HG03378 (cell line): ENCODE data around the gene ZNF354C.
"Not testable (repeated sequence)": the region's sequence is repeated elsewhere in the genome, so short reads cannot be mapped to it uniquely, and the experiment has no call there.

Experiments used
- ATAC-seq: cut with Tn5 transposase; IDR thresholded peaks from one replicate; pipeline ENCODE4 v1.9.1; 2021; ENCODE audit warnings: mild to moderate bottlenecking, moderate library complexity; ENCODE audit not compliant: unreplicated experiment

The ZNF354C gene

DNA sequence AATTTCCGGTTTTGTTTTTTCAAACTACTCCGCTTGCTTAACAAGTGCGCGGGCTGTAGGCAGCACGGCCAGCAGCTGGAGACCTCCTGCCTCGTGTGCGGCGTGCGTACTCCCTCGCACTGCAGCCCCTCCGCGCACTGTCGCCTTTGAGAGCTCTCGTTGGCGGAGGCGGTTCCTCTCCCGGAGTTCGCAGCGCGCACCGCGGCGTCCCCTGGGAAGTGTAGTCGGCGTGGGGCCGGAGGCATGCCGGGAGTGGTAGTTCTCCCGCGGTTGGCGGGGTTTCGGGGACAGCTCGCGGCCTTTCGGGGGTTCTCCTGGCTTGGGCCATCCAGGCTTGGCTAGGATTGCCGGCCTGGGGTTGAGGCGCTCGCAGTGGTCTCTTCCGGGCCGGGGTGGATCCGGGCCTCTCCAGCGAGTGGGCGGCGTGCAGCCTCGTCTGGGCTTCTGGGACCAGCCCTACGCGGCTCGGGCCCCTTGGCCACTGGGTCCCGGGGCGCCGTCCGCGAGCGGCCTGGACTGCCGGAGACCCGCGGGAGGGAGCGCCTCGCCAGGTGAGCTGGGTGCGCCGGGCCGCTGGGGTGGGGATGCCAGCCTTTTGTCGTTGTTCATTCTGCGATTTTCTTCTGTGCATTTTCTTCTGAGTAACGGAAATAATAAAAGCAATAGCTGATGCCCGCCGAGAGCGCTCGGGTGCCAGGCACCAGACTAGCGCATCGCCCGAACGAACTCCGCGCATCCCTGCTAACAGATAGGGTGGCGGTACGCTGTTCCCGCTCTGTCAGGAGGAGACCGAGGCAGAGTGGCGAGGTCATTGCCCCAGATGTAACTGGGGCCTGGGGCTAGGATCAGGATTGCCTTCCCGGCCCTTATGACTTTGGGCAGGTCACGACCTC, at the start of gene ZNF354C:
Gene ZNF354C (plus strand): TSS at position 258 of the 893 bp plus-strand sequence. CDS start 1,696 bp downstream, outside the sequence.
- peak; percentile 59 for ATAC-seq

DNA sequence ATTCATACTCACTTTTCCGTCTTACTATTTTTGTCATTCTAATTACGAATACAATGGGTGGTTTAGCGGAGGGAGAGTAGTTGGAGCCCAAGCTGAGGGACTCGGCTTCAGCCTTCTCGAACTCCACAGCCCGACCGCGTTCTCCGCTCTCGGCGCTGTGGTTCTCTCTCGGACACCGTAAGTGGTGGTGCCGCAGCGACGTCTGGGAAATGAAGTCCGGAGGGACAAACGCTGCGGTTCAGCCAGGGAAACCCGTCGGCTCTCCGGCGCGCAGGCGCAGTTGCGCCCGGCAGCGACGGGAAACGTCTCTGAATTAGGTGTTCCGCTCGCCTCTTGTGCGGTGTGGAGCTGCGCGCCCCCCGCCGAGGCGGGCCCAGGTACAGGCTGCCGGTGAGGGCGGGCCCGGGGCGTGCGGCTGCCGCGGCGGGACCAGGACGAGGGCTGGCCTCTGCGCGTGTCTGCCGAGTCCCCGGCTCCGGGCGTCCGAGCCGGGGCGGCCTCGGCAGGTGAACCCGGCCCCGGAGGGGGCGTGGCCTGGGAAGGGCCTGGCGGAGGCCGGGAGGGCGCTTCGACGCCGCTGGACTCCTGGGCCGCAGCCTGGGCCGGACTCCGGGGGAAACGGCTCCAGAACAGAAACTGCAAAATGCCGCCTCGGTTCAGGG, 36.5 kb upstream of the ZNF354C start, which contains the start of gene ZNF879:
Gene ZNF879 (plus strand): TSS at position 277 of the 662 bp plus-strand sequence. CDS start 1,201 bp downstream, outside the sequence.
- ATAC-seq = peak; percentile 87

DNA sequence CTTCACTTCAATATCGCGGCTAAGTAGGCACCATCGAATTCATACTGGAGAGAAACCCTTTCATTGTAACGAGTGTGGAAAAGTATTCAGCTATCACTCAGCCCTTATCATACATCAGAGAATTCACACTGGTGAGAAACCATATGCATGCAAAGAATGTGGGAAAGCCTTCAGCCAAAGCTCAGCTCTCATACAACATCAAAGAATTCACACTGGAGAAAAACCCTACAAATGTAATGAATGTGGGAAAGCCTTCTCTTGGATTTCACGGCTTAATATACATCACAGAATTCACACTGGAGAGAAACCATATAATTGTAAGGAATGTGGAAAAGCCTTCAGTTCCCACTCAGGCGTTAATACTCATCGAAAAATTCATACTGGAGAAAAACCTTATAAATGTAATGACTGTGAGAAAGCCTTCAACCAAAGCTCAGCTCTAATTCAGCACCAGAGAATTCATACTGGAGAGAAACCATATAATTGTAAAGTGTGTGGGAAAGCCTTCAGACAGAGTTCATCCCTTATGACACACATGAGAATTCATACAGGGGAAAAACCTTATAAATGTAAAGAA, 27.1 kb upstream of the ZNF354C start:
- no peak for ATAC-seq

DNA sequence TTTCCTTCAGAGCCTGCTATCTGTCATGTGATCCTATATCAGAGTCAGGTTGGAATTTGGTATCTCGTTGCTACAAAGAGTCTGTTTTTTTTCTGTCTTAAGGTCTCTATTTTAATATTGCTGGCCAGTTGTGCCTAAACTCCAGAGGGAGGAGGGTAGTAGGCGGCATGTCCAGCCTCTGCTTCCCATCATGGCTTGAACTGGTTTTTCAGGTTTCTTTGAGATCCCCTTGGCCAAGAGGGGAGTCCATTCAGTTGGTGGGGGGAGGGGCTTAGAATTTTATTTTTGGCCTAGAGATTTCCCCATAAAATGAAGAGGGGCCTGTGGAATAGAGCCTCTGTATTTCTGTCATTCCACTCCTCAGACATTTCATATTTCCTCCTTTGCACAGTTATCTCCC, 15.4 kb upstream of the ZNF354C start:
- no peak for ATAC-seq

DNA sequence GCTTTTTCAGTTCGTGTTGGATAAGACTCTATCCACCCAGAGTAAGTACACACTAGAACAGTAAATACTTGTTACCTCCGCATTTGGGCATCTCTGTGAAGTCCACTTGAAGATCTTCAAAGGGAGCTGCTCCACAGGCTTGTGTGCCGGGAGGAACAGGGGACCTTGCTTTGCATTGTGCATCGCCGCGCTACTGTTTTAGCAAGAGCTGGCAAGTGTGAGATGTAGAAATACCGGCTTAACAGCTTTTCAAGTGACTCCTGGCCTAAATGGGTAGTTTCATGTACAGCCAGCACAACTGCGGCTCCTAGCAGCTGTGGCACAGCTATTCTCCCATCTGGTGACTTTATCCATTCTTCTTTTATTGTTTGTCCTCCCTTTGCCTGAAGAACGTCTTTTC, 8.4 kb upstream of the ZNF354C start:
- ATAC-seq = no peak

DNA sequence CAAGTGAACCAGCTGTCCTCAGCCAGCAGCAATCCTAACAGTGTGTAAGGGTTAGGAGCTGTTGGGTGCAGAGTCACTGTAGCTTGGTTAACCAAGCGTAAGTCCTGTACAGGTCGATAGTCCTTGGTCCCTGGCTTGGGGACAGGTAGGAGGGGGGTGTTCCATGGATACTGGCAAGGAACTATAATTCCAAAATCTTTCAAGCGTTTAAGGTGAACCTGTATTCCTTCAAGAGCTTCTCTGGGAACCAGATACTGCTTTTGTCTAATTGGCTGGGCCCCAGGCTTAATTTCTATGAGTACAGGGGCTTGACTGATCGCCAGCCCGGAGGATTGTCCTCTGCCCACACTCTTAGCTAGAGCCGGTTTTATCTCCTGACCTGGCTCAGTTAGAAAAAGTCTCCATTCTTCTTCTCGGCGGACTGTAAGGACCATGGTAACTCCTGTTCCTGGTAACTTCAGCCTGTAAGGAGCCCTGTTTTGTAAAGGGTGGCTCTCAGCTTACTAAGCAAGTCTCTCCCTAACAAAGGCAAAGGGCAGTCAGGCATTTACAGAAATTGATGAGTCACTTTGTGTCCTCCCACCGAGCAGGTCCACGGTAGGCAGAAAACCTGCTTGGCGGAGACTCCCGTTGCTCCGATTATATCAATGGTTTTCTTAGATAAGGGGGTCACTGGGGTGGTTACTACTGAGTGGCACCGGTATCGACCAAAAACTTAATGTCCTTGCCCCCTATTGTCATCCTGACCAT, 6.0 kb upstream of the ZNF354C start:
- ATAC-seq = no peak

DNA sequence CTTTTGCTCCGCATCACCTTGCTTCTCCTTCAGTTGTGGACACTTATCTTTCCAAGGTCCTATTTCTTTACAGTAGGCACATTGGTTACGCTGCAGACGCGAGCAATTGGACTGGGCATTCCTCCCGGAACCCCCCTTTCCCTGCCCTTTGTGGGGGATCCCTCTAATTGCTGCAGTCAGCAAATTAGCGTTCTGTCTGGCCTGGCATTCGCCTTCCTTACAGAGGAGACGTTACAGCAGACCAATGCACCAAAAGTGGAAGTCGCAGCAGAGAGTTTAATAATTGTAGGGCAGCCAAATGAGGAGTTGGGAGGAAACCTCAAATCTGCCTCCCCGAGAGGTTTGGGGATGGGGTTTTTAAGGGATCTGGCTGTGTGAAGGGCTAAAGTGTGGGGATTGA, 5.3 kb upstream of the ZNF354C start:
- ATAC-seq = no peak

DNA sequence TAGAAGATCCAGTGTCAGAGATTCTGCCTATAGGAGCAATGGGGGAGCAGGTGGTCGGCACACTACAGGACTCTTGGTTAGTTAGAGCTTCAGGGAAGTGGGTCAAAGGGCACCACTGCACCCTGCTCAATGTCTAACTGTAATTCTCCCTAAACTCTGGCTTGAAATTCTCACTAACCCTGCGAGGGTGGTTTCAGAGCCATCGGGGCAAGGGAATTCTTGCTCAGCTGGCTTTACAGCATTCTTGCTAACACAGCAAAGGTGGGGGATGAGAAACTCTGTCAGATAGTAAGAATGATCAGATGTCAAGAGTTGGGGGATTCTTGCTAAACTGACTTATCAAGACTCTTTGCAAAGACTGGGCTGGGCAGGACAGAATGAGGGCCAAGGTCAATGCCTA, 4.7 kb upstream of the ZNF354C start:
- no peak for ATAC-seq

DNA sequence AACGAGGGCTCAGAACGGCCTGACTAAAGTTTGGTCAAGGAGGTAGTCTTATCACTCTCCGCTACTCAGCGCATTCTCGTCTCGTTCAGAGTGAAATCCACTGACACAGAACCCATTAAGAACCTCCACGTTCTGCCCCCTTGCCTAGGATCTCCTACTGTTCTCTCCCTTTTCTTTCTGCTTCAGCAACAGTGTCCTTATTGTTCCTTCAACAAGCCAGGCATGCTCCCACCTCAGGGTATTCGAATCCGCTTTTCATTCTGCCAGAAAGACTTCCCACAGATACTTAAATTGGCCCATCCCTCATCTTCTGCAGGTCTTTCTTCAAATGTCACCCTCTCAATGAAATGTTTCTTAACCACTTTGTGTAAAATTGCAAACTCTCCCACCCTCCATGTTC, 4.3 kb upstream of the ZNF354C start:
- ATAC-seq = no peak

DNA sequence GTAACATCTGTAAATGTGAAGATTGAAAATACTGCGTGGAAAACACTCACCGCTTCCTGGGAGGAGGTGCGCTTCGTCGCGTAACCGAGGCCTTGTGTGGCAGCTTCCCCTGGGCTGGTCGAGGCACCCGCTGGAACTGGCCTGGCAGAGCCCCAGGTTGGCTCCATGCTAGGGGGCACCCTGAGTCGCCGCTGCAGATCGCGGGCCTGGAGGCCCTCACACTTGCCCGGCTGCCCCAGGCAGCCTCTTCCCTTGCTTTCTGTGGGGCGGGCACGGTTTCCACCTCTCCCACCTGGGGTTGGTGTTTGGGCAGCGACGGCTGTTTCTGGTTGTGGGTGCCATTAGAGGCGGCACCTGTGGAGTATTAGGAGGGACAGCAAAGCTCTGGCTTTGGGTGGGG, 852 bp downstream of the ZNF354C start:
- ATAC-seq = no peak

DNA sequence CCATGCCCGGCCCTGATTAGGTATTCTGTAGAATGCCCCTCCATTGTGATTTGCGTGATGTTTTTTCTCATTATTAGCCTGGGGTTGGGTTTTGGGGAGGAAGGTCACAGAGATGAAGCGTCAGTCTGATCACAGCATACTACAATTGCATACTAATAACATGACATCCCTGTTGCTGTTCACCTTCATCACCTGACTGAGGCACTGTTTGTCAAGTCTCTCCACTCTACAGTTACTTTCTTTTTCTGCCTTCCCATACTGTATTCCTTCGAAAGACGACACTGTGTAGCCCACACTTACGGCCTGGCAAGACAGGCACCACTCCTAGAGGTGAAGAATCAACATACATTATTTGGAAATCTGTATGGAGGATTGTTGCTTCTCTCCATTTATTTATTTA, 5.5 kb downstream of the ZNF354C start:
- no peak for ATAC-seq

DNA sequence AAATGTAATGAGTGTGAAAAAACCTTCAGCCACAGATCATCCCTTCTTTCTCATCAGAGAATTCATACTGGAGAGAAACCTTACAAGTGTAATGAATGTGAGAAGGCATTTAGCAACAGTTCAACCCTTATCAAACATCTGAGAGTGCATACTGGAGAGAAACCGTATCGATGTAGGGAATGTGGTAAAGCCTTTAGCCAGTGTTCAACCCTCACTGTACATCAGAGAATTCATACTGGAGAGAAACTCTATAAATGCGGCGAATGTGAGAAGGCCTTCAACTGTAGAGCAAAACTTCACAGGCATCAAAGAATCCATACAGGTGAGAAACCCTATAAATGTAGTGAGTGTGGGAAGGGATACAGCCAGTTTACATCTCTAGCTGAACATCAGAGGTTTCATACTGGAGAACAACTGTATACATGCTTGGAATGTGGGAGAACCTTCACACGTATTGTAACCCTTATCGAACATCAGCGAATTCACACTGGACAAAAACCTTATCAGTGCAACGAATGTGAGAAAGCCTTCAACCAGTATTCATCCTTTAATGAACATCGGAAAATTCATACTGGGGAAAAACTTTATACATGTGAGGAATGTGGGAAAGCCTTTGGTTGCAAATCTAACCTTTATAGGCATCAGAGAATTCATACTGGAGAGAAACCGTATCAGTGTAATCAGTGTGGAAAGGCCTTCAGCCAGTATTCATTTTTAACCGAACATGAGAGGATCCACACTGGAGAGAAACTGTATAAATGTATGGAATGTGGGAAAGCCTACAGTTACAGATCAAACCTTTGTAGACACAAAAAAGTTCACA, 19.2 kb downstream of the ZNF354C start:
- no peak for ATAC-seq

DNA sequence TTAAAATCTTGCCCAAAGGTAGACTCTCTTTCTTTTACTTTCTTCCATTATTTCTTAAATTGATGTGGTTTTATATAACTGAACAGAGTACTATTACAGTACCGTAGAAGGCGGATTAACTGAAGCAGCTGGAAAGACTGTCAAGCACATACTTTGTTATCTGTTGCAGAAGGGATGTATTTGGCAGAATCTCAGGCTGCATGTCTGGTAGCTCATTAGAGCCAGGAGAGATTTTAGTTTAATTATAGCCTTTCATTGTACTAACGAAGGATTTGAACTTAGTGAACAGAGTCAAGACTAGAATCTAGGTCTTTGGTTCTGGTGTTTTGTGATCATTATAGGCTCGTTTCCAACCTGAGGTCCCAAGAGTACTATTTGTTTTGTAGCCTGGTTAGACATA, 20.6 kb downstream of the ZNF354C start:
- no peak for ATAC-seq

DNA sequence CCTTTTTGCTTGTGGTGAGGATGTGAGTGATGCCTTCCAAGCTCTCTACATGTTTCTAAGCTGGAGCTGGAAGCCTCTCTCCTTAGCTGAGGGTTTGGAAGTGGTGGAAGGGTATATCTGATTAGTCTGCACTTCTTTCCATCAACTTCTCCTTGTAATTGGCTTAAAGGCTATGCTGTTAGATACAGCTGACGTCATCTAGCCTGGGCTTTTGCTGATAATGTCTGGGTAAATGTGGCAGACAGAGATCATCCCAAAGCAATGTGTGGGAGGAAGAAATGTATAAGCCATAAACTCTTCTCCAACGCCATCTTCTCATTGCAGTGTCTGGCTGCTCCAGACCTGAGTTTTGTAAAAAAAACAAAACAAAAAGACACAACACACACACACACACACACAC, 29.3 kb downstream of the ZNF354C start:
- no peak for ATAC-seq

DNA sequence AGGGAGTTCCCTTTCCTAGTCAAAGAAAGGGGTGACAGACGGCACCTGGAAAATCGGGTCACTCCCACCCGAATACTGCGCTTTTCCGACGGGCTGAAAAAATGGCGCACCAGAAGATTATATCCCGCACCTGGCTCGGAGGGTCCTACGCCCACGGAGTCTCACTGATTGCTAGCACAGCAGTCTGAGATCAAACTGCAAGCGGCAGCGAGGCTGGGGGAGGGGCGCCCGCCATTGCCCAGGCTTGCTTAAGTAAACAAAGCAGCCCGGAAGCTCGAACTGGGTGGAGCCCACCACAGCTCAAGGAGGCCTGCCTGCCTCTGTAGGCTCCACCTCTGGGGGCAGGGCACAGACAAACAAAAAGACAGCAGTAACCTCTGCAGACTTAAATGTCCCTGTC, 41.1 kb downstream of the ZNF354C start:
- not testable (repeated sequence) for ATAC-seq

DNA sequence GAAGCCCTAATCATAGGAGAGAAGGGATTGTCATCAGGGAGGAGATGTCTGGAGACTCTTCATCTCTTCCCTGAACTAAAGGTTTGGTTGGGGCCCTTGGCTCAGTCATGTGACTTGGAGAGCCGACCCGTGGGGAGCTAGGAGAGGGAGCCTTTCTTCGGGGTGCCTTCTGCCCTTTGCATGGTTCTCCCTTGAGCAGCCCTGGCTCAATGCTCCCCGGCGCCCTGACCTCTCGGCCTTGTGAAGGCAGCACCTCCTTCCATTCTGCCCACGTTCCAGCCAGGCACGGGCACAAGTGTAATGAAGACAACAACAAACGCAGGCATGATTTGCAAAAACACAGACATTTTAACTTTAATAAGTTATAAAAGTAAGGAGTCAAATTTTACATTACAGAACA, 50.4 kb downstream of the ZNF354C start:
- ATAC-seq = no peak

DNA sequence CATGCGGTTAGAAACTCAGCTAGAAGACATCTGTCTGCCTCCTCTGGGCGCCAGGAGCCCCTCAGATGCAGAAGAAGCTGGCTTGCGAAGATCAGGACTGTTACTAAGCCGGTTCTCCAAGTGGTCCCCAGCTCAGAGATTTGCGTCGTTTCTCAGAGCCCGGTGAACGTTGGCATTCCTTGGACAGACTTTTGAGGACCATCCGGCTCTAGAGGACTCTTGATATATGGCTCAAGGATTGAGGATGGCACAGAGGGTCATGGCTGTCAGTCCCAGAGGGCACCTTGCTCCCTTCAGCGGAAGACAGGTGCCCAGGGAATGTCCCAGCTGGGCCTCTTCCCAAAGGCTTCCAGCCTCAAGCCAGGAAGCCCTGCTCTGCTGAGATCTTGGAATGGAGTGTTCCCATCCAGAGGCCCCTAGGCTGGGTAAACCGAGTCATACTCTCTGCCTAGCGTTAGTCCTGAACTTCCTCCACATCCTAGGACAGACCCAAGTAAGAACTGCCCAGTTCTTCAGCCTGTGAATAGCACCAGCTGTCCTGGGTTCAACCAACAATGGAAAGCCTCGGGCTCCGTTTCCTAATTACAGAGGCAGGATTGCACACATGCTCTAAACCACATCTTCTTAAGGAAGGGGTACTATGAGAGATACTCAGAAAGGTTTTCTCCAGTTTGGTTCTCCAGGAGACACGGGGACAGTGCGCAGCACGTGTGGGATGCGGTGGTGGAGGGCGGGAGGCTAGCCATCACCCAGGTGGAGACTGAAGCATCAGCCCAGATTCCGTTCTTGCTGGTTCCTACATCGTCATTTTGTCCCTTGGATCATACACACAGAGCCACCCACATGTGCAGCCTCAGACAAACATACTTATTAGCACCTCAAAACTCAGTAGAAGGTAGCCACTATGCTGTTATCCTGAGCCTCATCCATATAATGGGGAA, 51.4 kb downstream of the ZNF354C start:
- ATAC-seq = no peak

DNA sequence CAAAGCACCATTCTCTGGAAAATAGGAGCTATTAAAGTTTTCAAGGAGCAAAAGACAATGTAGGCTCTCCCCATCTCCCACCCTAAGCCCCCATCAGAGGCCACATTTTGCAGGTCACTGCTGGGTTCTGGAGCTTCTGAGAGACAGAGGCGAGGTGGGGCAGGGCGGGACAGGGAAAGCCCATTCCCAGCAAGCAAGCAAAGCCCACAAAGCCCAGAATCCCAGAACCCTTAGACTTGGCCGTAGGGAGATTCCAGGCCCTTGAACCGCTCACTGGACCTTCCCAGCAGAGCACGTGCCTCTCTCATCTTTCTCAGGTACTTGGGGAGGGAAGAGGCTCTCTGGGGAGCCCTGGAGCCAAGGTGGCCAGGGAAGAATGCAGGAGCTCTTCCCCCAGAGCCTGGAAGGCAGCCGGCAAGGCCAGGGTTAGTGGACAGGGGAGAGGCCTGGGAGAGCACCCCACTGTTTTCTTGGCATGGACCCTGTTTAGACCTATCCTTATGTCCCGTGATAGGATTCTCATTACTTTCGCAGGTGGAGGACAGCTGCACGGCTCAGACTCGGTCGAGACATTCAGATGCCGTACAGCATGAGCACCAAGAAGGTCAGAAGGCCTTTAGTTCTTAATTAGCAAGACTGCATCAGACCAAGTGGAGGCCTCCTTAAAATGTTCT, 52.4 kb downstream of the ZNF354C start:
- ATAC-seq = no peak

DNA sequence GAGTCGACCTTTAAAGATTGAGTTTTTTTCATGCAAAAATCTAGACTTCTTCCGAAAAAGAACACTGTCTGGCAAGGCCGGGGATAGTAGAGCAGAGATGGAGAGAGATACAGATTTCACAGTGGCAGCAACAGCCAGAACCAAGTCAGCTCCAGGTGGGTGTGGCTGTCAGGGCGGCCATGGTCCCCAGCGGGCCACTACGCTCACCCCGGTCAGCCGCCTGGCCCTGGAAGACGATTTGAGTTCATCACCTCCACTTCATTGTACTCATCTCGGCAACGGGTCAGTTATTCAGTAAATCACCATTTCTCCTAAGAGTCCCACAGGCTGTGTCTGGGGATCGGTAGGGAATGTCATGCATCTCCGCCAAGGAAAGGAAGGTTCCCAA, 53.0 kb downstream of the ZNF354C start:
- ATAC-seq = no peak
